Dedifferentiated amniotic fluid mesenchymal stem cell (primary cell): ENCODE measurements around the gene ZNF814.
"Not testable (repeated sequence)": the region's sequence is repeated elsewhere in the genome, so short reads cannot be mapped to it uniquely, and the experiment has no call there.

Source experiments
- DNase-seq: peaks from one replicate; pipeline ENCODE4 v3.0.0-alpha.2; 2016; ENCODE audit errors: extremely low spot score

Gene ZNF814

DNA sequence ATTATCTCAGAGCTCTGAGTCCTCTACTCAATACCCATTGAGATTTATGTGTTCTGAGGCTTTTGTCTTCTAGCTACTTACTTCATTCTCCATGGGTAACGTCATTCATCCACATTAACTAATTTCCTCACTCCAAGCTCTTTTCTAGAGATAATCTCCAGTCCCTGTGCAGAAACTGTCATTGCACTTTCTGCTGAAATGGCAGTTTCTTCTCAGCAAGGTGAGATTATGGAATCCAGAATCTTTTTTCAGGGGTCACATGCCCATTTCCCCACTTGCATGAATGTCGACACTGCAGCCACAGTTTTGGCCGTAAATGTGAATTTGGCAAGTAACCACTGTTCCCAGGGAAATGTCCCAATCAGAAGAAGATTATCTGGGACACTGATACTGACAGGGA, 26.5 kb downstream of the ZNF814 start:
- DNase-seq, result not testable (repeated sequence)

DNA sequence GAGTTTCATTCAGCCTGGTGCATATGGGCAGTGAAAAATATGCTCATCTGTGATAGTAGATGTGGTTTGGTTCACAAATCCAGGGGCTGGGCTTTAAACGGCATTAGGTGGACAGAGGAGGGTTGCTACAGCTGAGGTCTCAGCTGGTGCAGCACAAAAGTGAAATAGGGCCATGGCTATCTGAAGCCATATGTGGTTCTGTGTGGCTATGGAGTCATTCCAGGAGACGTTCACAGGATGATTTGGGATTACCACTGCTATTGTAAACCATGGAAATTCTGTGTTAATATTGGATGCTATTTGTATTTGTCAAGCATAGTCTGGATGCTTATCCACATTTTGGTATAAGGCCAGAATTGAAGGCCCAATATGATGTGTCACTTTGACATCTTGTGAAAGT, 34.7 kb downstream of the ZNF814 start:
- not testable (repeated sequence) for DNase-seq

- DNase-seq, result not testable (repeated sequence)
Measured at GRCh38 chr19:57851812-57852603, 36.8 kb downstream of the ZNF814 start.

GRCh38 chr19:57850553-57851017, 38.3 kb downstream of the ZNF814 start:
- DNase-seq, result no peak

- DNase-seq, result peak; percentile 83
Measured at GRCh38 chr19:57849666-57850473, 39.0 kb downstream of the ZNF814 start, which contains the start of gene ZNF587. TSS of gene ZNF587 (plus strand) at chr19:57849859. CDS start at chr19:57850039, 180 bp downstream.

DNA sequence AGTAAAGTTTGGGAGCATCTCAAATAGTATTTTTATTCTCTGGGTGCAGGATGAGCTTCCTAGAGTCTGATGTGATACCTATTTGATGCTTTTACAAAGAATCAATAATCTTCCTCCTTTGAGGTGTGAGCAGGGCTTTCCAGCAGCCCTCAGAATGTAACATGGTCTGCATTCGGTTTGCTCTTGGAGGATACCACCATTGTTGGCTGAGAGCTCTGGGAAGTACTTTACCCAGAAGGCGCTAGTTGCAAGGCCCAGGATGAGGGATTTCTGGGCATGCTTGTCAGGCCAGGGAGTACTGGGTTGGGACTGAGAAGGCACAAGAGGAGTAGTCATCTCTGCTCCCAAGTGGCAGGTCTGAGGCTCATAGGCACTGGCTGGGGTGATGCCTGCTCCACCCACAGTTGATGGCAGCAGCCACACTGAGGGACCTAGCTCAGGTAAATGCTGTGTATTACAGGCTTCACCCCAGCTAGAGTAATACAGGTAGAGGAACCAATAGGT, 39.6 kb downstream of the ZNF814 start:
- DNase-seq, result not testable (repeated sequence)

DNA sequence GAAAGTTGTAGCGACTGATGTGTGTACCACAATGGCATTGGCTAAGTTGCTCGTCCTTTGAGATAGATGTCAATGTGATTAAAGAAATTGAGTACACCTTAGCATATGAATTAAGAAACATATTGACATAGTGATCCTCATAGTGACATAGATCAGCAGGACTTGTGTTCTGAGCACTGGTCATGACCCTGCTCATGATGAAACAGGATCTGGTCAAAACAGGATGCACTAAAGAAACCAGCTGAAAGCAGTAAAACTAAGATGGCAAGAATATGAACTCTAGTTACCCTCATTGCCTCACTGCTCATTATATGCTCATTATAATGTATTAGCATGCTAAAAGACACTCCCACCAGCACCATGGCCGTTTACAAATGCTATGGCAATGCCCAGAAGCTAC, 41.7 kb downstream of the ZNF814 start:
- not testable (repeated sequence) for DNase-seq

GRCh38 chr19:57841122-57841763, 47.6 kb downstream of the ZNF814 start:
- DNase-seq, result no peak

DNA sequence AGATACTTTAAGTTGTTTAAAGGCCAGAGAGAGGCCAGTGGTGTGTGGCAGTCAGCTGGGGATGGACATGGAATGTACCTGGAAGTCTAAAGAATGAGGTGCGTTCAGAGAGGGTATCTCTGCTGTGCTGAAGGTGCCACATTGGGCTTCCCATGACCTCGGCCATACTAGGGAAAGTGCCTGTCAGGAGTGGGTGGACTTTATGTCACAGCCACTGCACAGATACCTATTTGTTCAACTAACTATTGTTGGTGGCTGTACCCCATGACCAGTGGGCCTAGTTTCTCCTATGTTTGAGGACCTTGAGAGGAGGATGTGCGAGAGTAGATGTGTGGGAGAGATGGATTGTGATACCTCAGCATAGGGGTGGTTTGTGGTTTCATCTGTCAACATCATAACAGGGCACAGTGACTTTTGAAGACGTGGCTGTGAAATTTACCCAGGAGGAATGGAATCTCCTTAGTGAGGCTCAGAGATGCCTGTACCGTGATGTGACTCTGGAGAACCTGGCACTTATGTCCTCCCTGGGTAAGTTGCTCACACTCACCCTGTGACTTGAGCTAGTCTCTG, 50.1 kb downstream of the ZNF814 start:
- not testable (repeated sequence) for DNase-seq

GRCh38 chr19:57836991-57837390, 51.8 kb downstream of the ZNF814 start:
- DNase-seq, result not testable (repeated sequence)

- no peak for DNase-seq
Measured at GRCh38 chr19:57830071-57830602, 58.7 kb downstream of the ZNF814 start, which contains the start of gene ZNF587B. TSS of gene ZNF587B (plus strand) at chr19:57830299. CDS start at chr19:57830529, 230 bp downstream.

DNA sequence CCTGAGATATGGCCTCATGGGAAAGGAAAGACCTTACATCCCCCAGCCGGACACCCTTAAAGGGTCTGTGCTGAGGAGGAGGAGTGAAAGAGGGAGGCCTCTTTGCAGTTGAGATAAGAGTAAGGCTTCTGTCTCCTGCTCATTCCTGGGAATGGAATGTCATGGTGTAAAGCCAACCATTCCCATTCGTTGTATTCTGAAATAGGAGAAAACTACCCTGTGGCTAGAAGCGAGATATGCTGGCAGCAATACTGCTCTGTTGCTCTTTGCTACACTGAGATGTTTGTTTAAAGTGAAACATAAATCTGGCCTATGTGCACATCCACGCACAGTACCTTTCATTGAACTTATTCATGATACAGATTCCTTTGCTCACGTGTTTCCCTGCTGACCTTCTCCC, 59.5 kb downstream of the ZNF814 start:
- DNase-seq, result no peak

DNA sequence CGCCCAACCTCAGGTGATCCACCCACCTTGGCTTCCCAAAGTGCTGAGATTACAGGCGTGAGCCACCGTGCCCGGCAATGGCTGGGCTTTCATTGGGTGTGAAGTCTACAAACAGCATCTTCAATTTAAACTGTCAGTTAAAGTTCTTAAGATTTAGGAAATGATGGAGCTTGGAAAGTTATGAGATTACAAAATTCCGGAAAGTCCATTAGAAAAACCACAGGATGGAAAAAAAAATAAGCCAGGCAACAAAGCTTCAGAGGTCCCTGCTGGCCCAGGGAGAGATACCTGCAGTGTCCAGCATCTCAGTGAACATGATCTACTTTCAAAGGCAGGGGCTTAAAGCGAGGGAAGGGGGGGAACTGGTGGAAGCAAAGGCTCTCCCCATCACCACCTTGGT, 63.3 kb downstream of the ZNF814 start:
- DNase-seq, result no peak

- DNase-seq, result not testable (repeated sequence)
Measured at GRCh38 chr19:57823608-57824007, 65.2 kb downstream of the ZNF814 start.

DNA sequence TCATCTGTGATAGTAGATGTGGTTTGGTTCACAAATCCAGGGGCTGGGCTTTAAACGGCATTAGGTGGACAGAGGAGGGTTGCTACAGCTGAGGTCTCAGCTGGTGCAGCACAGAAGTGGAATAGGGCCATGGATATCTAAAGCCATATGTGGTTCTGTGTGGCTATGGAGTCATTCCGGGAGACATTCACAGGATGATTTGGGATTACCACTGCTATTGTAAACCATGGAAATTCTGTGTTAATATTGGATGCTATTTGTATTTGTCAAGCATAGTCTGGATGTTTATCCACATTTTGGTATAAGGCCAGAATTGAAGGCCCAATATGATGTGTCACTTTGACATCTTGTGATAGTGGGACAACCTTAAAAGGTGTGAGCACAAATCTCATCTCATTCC, 65.7 kb downstream of the ZNF814 start:
- DNase-seq, result not testable (repeated sequence)

DNA sequence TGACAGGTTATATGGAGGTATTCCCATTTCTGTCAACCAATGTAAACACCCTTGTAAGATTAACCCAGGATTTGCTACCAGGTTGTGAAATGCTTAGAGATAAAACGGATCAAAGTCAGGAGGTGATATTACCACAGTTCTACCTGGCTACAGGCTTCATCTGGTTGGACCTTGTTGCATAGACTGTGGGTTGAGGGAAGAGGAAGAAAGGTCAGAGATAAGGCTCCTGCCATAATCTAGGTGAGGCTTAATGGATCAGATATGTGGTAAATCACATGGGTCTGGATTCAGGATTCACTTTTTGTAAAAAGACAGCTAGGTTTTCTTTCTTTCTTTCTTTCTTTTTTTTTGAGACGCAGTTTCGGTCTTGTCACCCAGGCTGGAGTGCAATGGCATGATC, 67.3 kb downstream of the ZNF814 start:
- not testable (repeated sequence) for DNase-seq

DNA sequence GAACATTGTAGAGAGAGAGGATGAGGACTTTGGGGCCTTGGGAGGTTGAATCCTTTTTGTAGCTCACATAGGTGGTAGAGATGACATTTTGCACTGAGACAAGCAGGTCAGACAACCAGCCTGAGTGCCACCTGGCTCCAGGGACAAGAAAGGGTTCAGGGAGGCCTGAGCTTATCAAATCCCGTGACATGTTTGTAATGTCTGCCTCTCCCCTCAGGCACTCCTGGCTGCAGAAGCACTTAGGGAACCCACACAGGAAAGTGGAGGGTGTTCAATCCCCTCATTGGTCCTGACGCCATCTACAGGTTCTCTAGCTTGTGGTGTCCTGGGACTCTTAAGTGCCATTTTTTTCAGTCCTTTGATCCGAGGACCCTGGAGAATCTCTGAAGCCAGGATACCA, 67.7 kb downstream of the ZNF814 start:
- not testable (repeated sequence) for DNase-seq

DNA sequence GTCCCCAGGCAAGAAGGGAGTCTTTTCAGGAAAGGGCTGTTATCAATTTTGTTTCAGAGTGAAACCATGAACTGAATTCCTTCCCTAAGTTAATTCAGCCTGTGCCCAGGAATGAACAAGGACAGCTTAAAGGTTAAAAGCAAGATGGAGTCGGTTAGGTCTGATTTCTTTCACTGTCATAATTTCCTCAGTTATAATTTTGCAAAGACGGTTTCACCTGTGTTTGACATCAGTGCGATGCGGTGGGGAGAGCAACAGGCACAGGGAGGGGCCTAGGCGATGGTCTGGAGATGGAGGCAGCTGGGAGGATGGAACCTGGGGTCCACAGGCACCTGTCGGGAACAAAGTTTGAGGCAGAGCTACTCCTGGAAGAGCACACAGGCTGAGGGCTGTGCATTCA, 68.2 kb downstream of the ZNF814 start:
- DNase-seq, result no peak

GRCh38 chr19:57819475-57820148, 69.2 kb downstream of the ZNF814 start:
- DNase-seq, result peak; percentile 85

GRCh38 chr19:57818378-57818777, 70.5 kb downstream of the ZNF814 start:
- DNase-seq, result no peak

DNA sequence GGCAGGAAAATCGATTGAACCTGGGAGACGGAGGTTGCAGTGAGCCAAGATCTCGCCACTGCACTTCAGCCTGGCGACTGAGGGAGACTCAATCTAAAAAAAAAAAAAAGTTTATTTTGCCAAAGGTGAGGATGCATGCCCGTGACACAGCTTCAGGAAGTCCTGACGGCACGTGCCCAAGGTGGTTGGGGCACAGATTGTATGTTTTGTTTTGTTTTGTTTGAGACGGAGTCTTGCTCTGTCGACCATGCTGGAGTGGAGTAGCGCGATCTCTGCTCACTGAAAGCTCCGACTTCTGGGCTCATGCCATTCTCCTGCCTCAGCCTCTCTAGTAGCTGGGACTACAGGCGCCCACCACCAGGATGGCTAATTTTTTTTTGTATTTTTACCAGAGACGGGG, 70.9 kb downstream of the ZNF814 start:
- DNase-seq, result no peak
